KMS-11 (cell line): ENCODE data around the gene TSC1.
A peak's percentile ranks its signal among the peaks of the same experiment; 100 is the strongest.

Experiments used
- H2AFZ ChIP-seq: fragments of 200-600 bp; sonication (generic); 2 replicates; pipeline ENCODE4 v1.6.1; 2016; ENCODE audit warnings: antibody characterized with exemption, mixed run types, low read depth
- H3K27ac ChIP-seq: fragments of 200-600 bp; sonication (generic); 2 replicates; pipeline ENCODE4 v1.6.1; 2016; ENCODE audit warnings: mild to moderate bottlenecking, mixed run types
- H3K27me3 ChIP-seq: fragments of 200-600 bp; sonication (generic); 2 replicates; pipeline ENCODE4 v1.6.1; 2017; ENCODE audit warnings: mild to moderate bottlenecking, low read depth, mixed run types, moderate library complexity; ENCODE audit not compliant: insufficient read depth
- H3K36me3 ChIP-seq: fragments of 200-600 bp; sonication (generic); 2 replicates; pipeline ENCODE4 v1.6.1; 2017; ENCODE audit warnings: mild to moderate bottlenecking, mixed run types; ENCODE audit not compliant: insufficient read depth
- H3K4me1 ChIP-seq: fragments of 200-600 bp; sonication (generic); 2 replicates; pipeline ENCODE4 v1.6.1; 2016; ENCODE audit warnings: mild to moderate bottlenecking, low read depth, mixed run types; ENCODE audit not compliant: poor library complexity, severe bottlenecking
- H3K4me2 ChIP-seq: fragments of 200-600 bp; sonication (generic); 2 replicates; pipeline ENCODE4 v1.7.0; 2016; ENCODE audit warnings: mild to moderate bottlenecking, mixed run types
- H3K4me3 ChIP-seq: fragments of 200-600 bp; sonication (generic); IDR thresholded peaks from 2 replicates; pipeline ENCODE4 v1.6.1; 2017; ENCODE audit warnings: low read depth, low read length, mixed read lengths; ENCODE audit not compliant: insufficient read depth
- H3K79me2 ChIP-seq: fragments of 200-600 bp; sonication (generic); 2 replicates; pipeline ENCODE4 v1.6.1; 2016; ENCODE audit warnings: low read depth, mixed run types; ENCODE audit not compliant: insufficient read depth
- H3K9ac ChIP-seq: fragments of 200-600 bp; sonication (generic); 2 replicates; pipeline ENCODE4 v1.6.1; 2016; ENCODE audit warnings: mild to moderate bottlenecking, mixed run types
- H4K20me1 ChIP-seq: fragments of 200-600 bp; sonication (generic); 2 replicates; pipeline ENCODE4 v1.6.1; 2016; ENCODE audit warnings: mild to moderate bottlenecking, mixed run types; ENCODE audit not compliant: insufficient read depth
- CTCF ChIP-seq: fragments of 200-600 bp; sonication (generic); conservative IDR thresholded peaks from 2 replicates; pipeline ENCODE4 v1.6.1; 2017; ENCODE audit warnings: low read depth, mild to moderate bottlenecking, antibody characterized with exemption, low read length, moderate library complexity, mixed read lengths

TSC1 gene

GRCh38 chr9:132903574-132904492 is 40.6 kb downstream of the TSC1 start:
- Histone ChIP-seq H3K36me3 (no peaks in the 10 kb centered on the region), H3K27me3 (no peaks in the 10 kb centered on the region), H3K4me3 (no peak overlapping the region), H3K4me2 (no peak overlapping the region), H4K20me1 (no peaks in the 10 kb centered on the region), H3K27ac (no peak overlapping the region), H3K9ac (no peak overlapping the region), H3K4me1 (peaks cover 4% of the 10 kb centered on the region), H2AFZ (no peak overlapping the region), H3K79me2 (no peaks in the 10 kb centered on the region)
- TF ChIP-seq CTCF, result no peak

GRCh38 chr9:132901858-132902831 is 42.3 kb downstream of the TSC1 start:
- Histone ChIP-seq H3K4me3 (no peak overlapping the region), H3K27me3 (no peaks in the 10 kb centered on the region), H3K4me2 (no peak overlapping the region), H3K79me2 (no peaks in the 10 kb centered on the region), H2AFZ (no peak overlapping the region), H3K36me3 (no peaks in the 10 kb centered on the region), H4K20me1 (no peaks in the 10 kb centered on the region), H3K27ac (no peak overlapping the region), H3K4me1 (peaks cover 4% of the 10 kb centered on the region), H3K9ac (no peak overlapping the region)
- peak; percentile 93 for TF ChIP-seq CTCF

- Histone ChIP-seq H3K79me2 (no peaks in the 10 kb centered on the region), H3K9ac (no peak overlapping the region), H3K4me2 (no peak overlapping the region), H3K27ac (no peak overlapping the region), H3K4me1 (peaks cover 4% of the 10 kb centered on the region), H4K20me1 (no peaks in the 10 kb centered on the region), H3K36me3 (no peaks in the 10 kb centered on the region), H3K27me3 (no peaks in the 10 kb centered on the region), H3K4me3 (no peak overlapping the region), H2AFZ (no peak overlapping the region)
- no peak for TF ChIP-seq CTCF
Observed at GRCh38 chr9:132898051-132898450, 46.4 kb downstream of the TSC1 start.

GRCh38 chr9:132896906-132897305 is 47.5 kb downstream of the TSC1 start:
- H3K4me3 ChIP-seq, result no peak overlapping the region
- no peak overlapping the region for H3K27ac ChIP-seq
- no peaks in the 10 kb centered on the region for H4K20me1 ChIP-seq
- H3K36me3 ChIP-seq, result no peaks in the 10 kb centered on the region
- peaks cover under 1% of the 10 kb centered on the region for H3K4me1 ChIP-seq
- H3K79me2 ChIP-seq, result no peaks in the 10 kb centered on the region
- no peaks in the 10 kb centered on the region for H3K27me3 ChIP-seq
- no peak overlapping the region for H3K9ac ChIP-seq
- H3K4me2 ChIP-seq, result no peak overlapping the region
- TF ChIP-seq CTCF, result no peak
- H2AFZ ChIP-seq, result no peak overlapping the region
